ENCODE data around the gene FARP1.

GRCh38 chr13:98201189-98201588 lies 58.3 kb downstream of the FARP1 start:
- TF ChIP-seq POLR2A (IDR thresholded peaks at IDR 0.05) (no peak), CTCF (IDR thresholded peaks at IDR 0.05) (no peak), POLR2AphosphoS5 (IDR thresholded peaks at IDR 0.05; ENCODE audit: insufficient read depth in 1 of 2, low read depth in 1 of 2) (no peak)
